A549 (cell line): ENCODE results near the gene EPB41L1. TPM values are rescaled to one million over a fixed set of nuclear protein-coding genes. Genes with fewer than 3 reads are reported as not detected.

ENCODE experiments used
- ATAC-seq, 2 experiments: fragments of 200-7000 bp in 1 of 2; fragments of >200 bp in 1 of 2; cut with Nextera tagmentation in 1 of 2; cut with Tn5 transposase in 1 of 2; 3 replicates each; pipeline versions ENCODE4 v1.8.0 to v1.9.1; 2018 to 2020; ENCODE audit warnings: mild to moderate bottlenecking in 1 of 2, moderate library complexity in 1 of 2
- CTCF ChIA-PET: fragments of 300-600 bp; sonication (Branson Sonifier 250); formaldehyde crosslinking; extraction: SDS; loops from one replicate; lab custom pipeline; 2021; ENCODE audit warnings: antibody characterized with exemption, inconsistent platforms; lab: Yijun Ruan, JAX
- POLR2A ChIA-PET: fragments of 350-600 bp; formaldehyde crosslinking; extraction: SDS; loops from one replicate; lab custom pipeline; 2021; ENCODE audit warnings: antibody characterized with exemption, inconsistent platforms; lab: Yijun Ruan, JAX
- DNase-seq, 2 experiments: peaks; one replicate each; pipeline versions ENCODE4 v3.0.0 to v3.0.0-alpha.2; 2011 to 2016; ENCODE audit warnings: low read depth in 1 of 2, low spot score in 1 of 2
- FAIRE-seq: peaks from 2 replicates; lab custom pipeline; 2011; peaks lifted over from hg19 to GRCh38; lab: Jason Lieb, UNC
- H3K27ac ChIP-seq, 2 experiments: fragments of >200 bp; sonication (Bioruptor Twin); formaldehyde crosslinking; 3 replicates each; pipeline ENCODE4 v1.5.1; 2016 to 2017
- H3K4me1 ChIP-seq: fragments of >200 bp; sonication (Bioruptor Twin); formaldehyde crosslinking; 3 replicates; pipeline ENCODE4 v1.6.1; 2016
- H3K4me2 ChIP-seq: fragments of >200 bp; sonication (Bioruptor Twin); formaldehyde crosslinking; 3 replicates; pipeline ENCODE4 v1.6.1; 2016
- H3K4me3 ChIP-seq: fragments of >200 bp; sonication (Bioruptor Twin); formaldehyde crosslinking; 3 replicates; pipeline ENCODE4 v1.5.1; 2016
- H3K9me3 ChIP-seq: fragments of >200 bp; sonication (Bioruptor Twin); formaldehyde crosslinking; 3 replicates; pipeline ENCODE4 v1.6.1; 2016
- BCL3 ChIP-seq: fragments of >200 bp; sonication (Bioruptor Twin); formaldehyde crosslinking; IDR thresholded peaks from 3 replicates; pipeline ENCODE4 v1.6.1; 2016
- BHLHE40 ChIP-seq: IDR thresholded peaks from 2 replicates; pipeline ENCODE4 v1.6.1; 2012; ENCODE audit warnings: low read depth, low read length, inconsistent platforms
- CBX2 ChIP-seq: fragments of 200-600 bp; sonication (generic); IDR thresholded peaks from 2 replicates; pipeline ENCODE4 v1.6.1; 2016; ENCODE audit warnings: low read depth, mild to moderate bottlenecking, borderline replicate concordance
- CBX8 ChIP-seq: fragments of 200-600 bp; sonication (generic); IDR thresholded peaks from 2 replicates; pipeline ENCODE4 v1.6.1; 2016
- CTCF ChIP-seq: fragments of >200 bp; sonication (Bioruptor Twin); formaldehyde crosslinking; IDR thresholded peaks from 3 replicates; pipeline ENCODE4 v1.5.1; 2016
- FOSL2 ChIP-seq, 2 experiments: fragments of 450-650 bp in 1 of 2; fragments of >200 bp in 1 of 2; sonication (Bioruptor Twin) in 1 of 2; formaldehyde crosslinking; IDR thresholded peaks; 2 replicates each; pipeline versions ENCODE4 v1.5.0 to v1.6.1; 2016 to 2020; ENCODE audit warnings: mild to moderate bottlenecking in 1 of 2, moderate library complexity in 1 of 2
- JUN ChIP-seq, 2 experiments: fragments of >200 bp; sonication (Bioruptor Twin); formaldehyde crosslinking; IDR thresholded peaks; 2 replicates in 1 of 2; 3 replicates in 1 of 2; pipeline ENCODE4 v1.6.1; 2016 to 2017
- JUNB ChIP-seq: fragments of >200 bp; sonication (Bioruptor Twin); formaldehyde crosslinking; IDR thresholded peaks from 2 replicates; pipeline ENCODE4 v1.6.1; 2016
- KDM1A ChIP-seq: fragments of 200-600 bp; sonication (generic); IDR thresholded peaks from 2 replicates; pipeline ENCODE4 v1.6.1; 2016; ENCODE audit warnings: low read depth, mild to moderate bottlenecking
- KDM5A ChIP-seq: fragments of 200-600 bp; sonication (generic); IDR thresholded peaks from 2 replicates; pipeline ENCODE4 v1.6.1; 2016; ENCODE audit warnings: antibody characterized with exemption, mild to moderate bottlenecking
- MYC ChIP-seq: IDR thresholded peaks from 2 replicates; pipeline ENCODE4 v1.6.1; 2012; ENCODE audit warnings: mild to moderate bottlenecking, inconsistent platforms, low read length, improper control_type of control experiment, borderline replicate concordance
- NR3C1 ChIP-seq: fragments of >200 bp; sonication (Bioruptor Twin); formaldehyde crosslinking; IDR thresholded peaks from 3 replicates; pipeline ENCODE4 v1.6.1; 2017
- RCOR1 ChIP-seq: fragments of 150-350 bp; IDR thresholded peaks from 2 replicates; pipeline ENCODE4 v1.6.1; 2014; ENCODE audit warnings: antibody characterized with exemption, low read length, low read depth
- SMC3 ChIP-seq: fragments of >200 bp; sonication (Bioruptor Twin); formaldehyde crosslinking; IDR thresholded peaks from 3 replicates; pipeline ENCODE4 v1.6.1; 2018; ENCODE audit warnings: inconsistent platforms
- USF2 ChIP-seq: fragments of 450-650 bp; IDR thresholded peaks from 2 replicates; pipeline ENCODE4 v1.6.1; 2014; ENCODE audit warnings: antibody characterized with exemption
- ZFP36 ChIP-seq: fragments of 450-650 bp; IDR thresholded peaks from 2 replicates; pipeline ENCODE4 v1.6.1; 2014; ENCODE audit warnings: borderline replicate concordance; ENCODE audit not compliant: partially characterized antibody
- ZNF302 ChIP-seq: fragments of 250-450 bp; sonication (Bioruptor Pico); IDR thresholded peaks from 2 replicates; pipeline ENCODE4 v1.9.0; 2021; ENCODE audit warnings: inconsistent platforms, mild to moderate bottlenecking, moderate library complexity
- WGBS: methylation state at CpG from one replicate; pipeline ENCODE4 v1.1.6; 2017; ENCODE audit errors: missing lambda C conversion rate; 5-methylcytosine and 5-hydroxymethylcytosine counted together
- polyA plus RNA-seq, 4 experiments: library from polyadenylated mRNA; depleted of rRNA in 3 of 4; stranded (reverse); fragments of >200 nt; fragmentation: RNase III in 1 of 4; extraction: RNeasy Plus Mini Kit Qiagen cat#74134 plus additional on column Dnase treatment in 1 of 4; gene quantifications; 2 replicates in 3 of 4; 3 replicates in 1 of 4; pipeline ENCODE4 v1.2.3, GENCODE V29; 2011 to 2017
- TF ChIP-seq, protein P1 (sequence below): fragments of >200 bp; sonication (Bioruptor Twin); formaldehyde crosslinking; IDR thresholded peaks from 2 replicates; pipeline ENCODE4 v1.6.1; 2016
- TF ChIP-seq, protein P2 (sequence below): IDR thresholded peaks from 2 replicates; pipeline ENCODE4 v1.6.1; 2012

Gene EPB41L1
- polyA plus RNA-seq, 2 of the 4 experiments (the other 2 are of a cell fraction) = 45.9 to 94.4 TPM

DNA sequence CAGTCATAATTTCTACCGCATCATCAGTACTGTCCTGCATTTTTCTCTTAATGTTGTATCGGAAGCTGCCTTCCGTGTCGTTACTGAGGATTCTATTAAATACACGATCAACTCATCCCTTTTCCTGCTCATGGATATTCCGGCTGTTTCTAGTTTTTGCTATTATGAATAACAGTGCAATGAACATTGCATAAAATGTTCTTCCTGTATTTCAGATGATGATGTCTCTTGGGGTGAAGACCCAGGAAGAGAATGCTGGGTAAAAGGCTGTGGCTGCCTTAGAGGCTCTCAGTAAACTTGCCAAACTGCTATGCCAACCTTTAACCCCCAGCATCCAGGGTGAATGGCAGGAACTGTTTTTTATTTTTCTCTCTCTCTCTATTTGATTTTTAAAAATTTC lies 24.1 kb upstream of the EPB41L1 start:
- no peak for FAIRE-seq

DNA sequence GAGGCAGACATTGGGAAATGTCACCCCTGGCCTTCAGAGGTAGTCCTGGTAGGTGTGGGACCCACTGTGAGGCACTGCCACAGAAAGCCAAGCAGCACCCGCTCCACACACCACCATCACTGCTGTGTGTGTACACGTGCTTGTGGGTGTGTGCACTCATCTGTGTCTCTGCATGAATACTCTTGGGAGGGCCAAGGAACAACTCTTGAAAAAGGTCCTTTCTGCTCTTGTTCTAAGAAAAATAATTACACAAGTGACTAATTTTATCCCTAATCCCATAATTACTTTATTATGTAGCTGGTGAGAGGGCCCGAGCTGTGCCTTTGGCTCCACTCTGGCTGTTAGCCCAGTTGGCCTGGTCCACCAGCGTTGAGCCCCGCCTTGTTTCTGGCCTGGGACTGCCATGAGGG lies 21.7 kb upstream of the EPB41L1 start:
- no peak for DNase-seq
- H3K4me2 ChIP-seq = no peak overlapping the region
- no peak overlapping the region for H3K4me3 ChIP-seq
- ChIA-PET CTCF (interaction anchor here (0.8 to 10.8 kb wide), 5 partner anchors 24 to 176 kb away, joined by 3 to 516 read pairs (median 3); no protein-coding TSS in a partner anchor), POLR2A (no interaction called here)
- WGBS = 84% methylated on average over 5 of the region's 5 CpGs
- FAIRE-seq = no peak
- peaks cover 29% of the 10 kb centered on the region for H3K4me1 ChIP-seq
- no peak for ATAC-seq
- no peaks in the 10 kb centered on the region for H3K9me3 ChIP-seq
- 0 out of 6 replicates have a peak overlapping the region, but pooled peaks of 1 of the 2 experiments have one; percentile 5 for H3K27ac ChIP-seq
- TF ChIP-seq JUNB (no peak), JUN (IDR thresholded peaks at IDR 0.05) (no peak), ZFP36 (no peak), USF2 (no peak), KDM5A (no peak), SMC3 (no peak)
- TF ChIP-seq, protein P1, sequence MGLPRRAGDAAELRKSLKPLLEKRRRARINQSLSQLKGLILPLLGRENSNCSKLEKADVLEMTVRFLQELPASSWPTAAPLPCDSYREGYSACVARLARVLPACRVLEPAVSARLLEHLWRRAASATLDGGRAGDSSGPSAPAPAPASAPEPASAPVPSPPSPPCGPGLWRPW = no peak
- TF ChIP-seq, all 56 proteins: peak for 0

More for the DNA sequence above, 24.1 kb upstream of the EPB41L1 start:
- Histone ChIP-seq H3K27ac (no peak overlapping the region), H3K4me2 (no peak overlapping the region), H3K4me3 (no peak overlapping the region), H3K9me3 (no peaks in the 10 kb centered on the region), H3K4me1 (peaks cover 29% of the 10 kb centered on the region)
- ChIA-PET CTCF (interaction anchor here (0.6 to 7.1 kb wide), 4 partner anchors 8 to 138 kb away, joined by 3 to 69 read pairs (median 4); no protein-coding TSS in a partner anchor), POLR2A (no interaction called here)
- no peak for TF ChIP-seq RCOR1
- TF ChIP-seq BHLHE40 = no peak
- no peak for TF ChIP-seq CTCF
- TF ChIP-seq MYC = no peak
- WGBS = 91% methylated on average over 6 of the region's 6 CpGs
- ATAC-seq (no peak), DNase-seq (no peak)

- CTCF ChIA-PET = interaction anchor here (0.7 to 10.8 kb wide), 10 partner anchors 8 to 1430 kb away, joined by 3 to 516 read pairs (median 4); partner anchors contain the start of gene SCAND1
- WGBS = 86% methylated on average over 2 of the region's 2 CpGs
- no peaks in the 10 kb centered on the region for H3K9me3 ChIP-seq
- no peak overlapping the region for H3K4me3 ChIP-seq
- POLR2A ChIA-PET = no interaction called here
- ATAC-seq = no peak
- no peak for FAIRE-seq
- H3K4me2 ChIP-seq = no peak overlapping the region
- H3K27ac ChIP-seq = no peak overlapping the region
- DNase-seq = no peak
- TF ChIP-seq BCL3 (no peak), RCOR1 (no peak), JUNB (no peak), KDM1A (no peak), ZNF302 (CRISPR knock-in tag) (no peak), NR3C1 (no peak), CBX2 (no peak), FOSL2 (IDR thresholded peaks at IDR 0.05) (no peak), FOSL2 (CRISPR knock-in tag; IDR thresholded peaks at IDR 0.05) (no peak), CBX8 (no peak)
- TF ChIP-seq, protein P2, sequence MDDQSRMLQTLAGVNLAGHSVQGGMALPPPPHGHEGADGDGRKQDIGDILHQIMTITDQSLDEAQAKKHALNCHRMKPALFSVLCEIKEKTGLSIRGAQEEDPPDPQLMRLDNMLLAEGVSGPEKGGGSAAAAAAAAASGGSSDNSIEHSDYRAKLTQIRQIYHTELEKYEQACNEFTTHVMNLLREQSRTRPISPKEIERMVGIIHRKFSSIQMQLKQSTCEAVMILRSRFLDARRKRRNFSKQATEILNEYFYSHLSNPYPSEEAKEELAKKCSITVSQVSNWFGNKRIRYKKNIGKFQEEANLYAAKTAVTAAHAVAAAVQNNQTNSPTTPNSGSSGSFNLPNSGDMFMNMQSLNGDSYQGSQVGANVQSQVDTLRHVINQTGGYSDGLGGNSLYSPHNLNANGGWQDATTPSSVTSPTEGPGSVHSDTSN = no peak
- TF ChIP-seq, all 56 proteins: peak for 0
- H3K4me1 ChIP-seq = peaks cover 29% of the 10 kb centered on the region
These were observed 20.7 kb upstream of the EPB41L1 start for GRCh38 chr20:36133821-36134220.
